ENCODE results near the gene C2orf76.

- no peak for TF ChIP-seq CTCF (IDR thresholded peaks at IDR 0.05; ENCODE audit: low read length)
- no peak for TF ChIP-seq EZH2 (IDR thresholded peaks at IDR 0.05; ENCODE audit: borderline replicate concordance, low read length)
Measured at GRCh38 chr2:119408221-119408619, 41.6 kb upstream of the C2orf76 start.

Measured in OCI-LY1 (cell line).